Prostate gland (tissue), 2 donors: ENCODE measurements around the gene EFS. TPM values are rescaled to one million over a fixed set of nuclear protein-coding genes. Genes with fewer than 3 reads are reported as not detected.
"Not testable (repeated sequence)": the region's sequence is repeated elsewhere in the genome, so short reads cannot be mapped to it uniquely, and the experiment has no call there.

Experiments used
- DNase-seq: peaks from one replicate; pipeline ENCODE4 v3.0.0-alpha.2; 2019; ENCODE audit warnings: low spot score
- H3K27ac ChIP-seq, 2 donors: fragments of 200-600 bp; sonication (generic); 2 replicates each; pipeline ENCODE4 v1.5.1; 2017 to 2019
- H3K27me3 ChIP-seq: fragments of 200-600 bp; sonication (generic); replicated peaks from 2 replicates; pipeline ENCODE4 v1.5.1; 2019; ENCODE audit not compliant: insufficient read depth
- H3K36me3 ChIP-seq, 2 donors: fragments of 200-600 bp; sonication (generic); 1 replicate in 1 of 2; 2 replicates in 1 of 2; pipeline versions ENCODE4 v1.5.1 to v1.8.1; 2017 to 2019
- H3K4me1 ChIP-seq: fragments of 200-600 bp; sonication (generic); replicated peaks from 2 replicates; pipeline ENCODE4 v1.5.1; 2019
- H3K4me3 ChIP-seq, 2 donors: fragments of 200-600 bp; sonication (generic); 2 replicates each; pipeline ENCODE4 v1.5.1; 2017 to 2019
- H3K9me3 ChIP-seq: fragments of 200-600 bp; sonication (generic); 2 replicates; pipeline ENCODE4 v1.5.1; 2017
- CTCF ChIP-seq, 4 experiments: fragments of 200-600 bp in 2 of 4; fragments of 450-650 bp in 2 of 4; sonication (generic) in 2 of 4; IDR thresholded peaks; 1 replicate in 3 of 4; 2 replicates in 1 of 4; pipeline ENCODE4 v1.5.1; 2016 to 2019; ENCODE audit warnings: antibody characterized with exemption in 4 of 4, mild to moderate bottlenecking in 2 of 4, moderate library complexity in 2 of 4
- POLR2A ChIP-seq: fragments of 450-650 bp; IDR thresholded peaks from one replicate; pipeline ENCODE4 v1.6.1; 2016; ENCODE audit warnings: antibody characterized with exemption, mild to moderate bottlenecking
- POLR2AphosphoS5 ChIP-seq: sonication (generic); formaldehyde crosslinking; IDR thresholded peaks from one replicate; pipeline ENCODE4 v1.6.1; 2017; ENCODE audit warnings: antibody characterized with exemption
- WGBS: methylation state at CpG from one replicate; pipeline ENCODE4 v1.1.5; 2018; 5-methylcytosine and 5-hydroxymethylcytosine counted together
- intact Hi-C: fragments of 100-400 bp; cut with DNase I; formaldehyde crosslinking; loops from one replicate; pipeline ENCODE4 v1.14.2; 2022
- total RNA-seq, 2 donors: library from RNA; depleted of rRNA; stranded (reverse); fragments of >200 nt; gene quantifications; one replicate each; pipeline ENCODE4 v1.1.0, GENCODE V29; 2016

EFS gene
- total RNA-seq, 2 donors from 2014 or later, result 26.5 to 53.2 TPM

- no peak for DNase-seq
- no peaks in the 10 kb centered on the region for H3K27me3 ChIP-seq
- H3K4me1 ChIP-seq, result no peaks in the 10 kb centered on the region
- no peak for TF ChIP-seq POLR2A
- TF ChIP-seq CTCF (IDR thresholded peaks at IDR 0.05), result no peak
- no peak for TF ChIP-seq POLR2AphosphoS5
- H3K4me3 ChIP-seq, result no peak overlapping the region
- H3K36me3 ChIP-seq, result no peaks in the 10 kb centered on the region
- 96% methylated on average over 3 of the region's 3 CpGs for WGBS
- intact Hi-C loops, result no loop called here
- H3K27ac ChIP-seq, result no peak overlapping the region
- H3K9me3 ChIP-seq, result no peaks in the 10 kb centered on the region
Observed at GRCh38 chr14:23399136-23399535, 34.2 kb upstream of the EFS start.

- intact Hi-C loops, result no loop called here
- H3K36me3 ChIP-seq, result no peaks in the 10 kb centered on the region
- H3K4me1 ChIP-seq, result no peaks in the 10 kb centered on the region
- TF ChIP-seq CTCF (IDR thresholded peaks at IDR 0.05) (no peak), POLR2A (no peak), POLR2AphosphoS5 (no peak)
- H3K27me3 ChIP-seq, result no peaks in the 10 kb centered on the region
- H3K27ac ChIP-seq, result no peak overlapping the region
- WGBS, result 74% methylated on average over 4 of the region's 4 CpGs
- H3K9me3 ChIP-seq, result no peaks in the 10 kb centered on the region
- no peak for DNase-seq
- H3K4me3 ChIP-seq, result no peak overlapping the region
Observed at GRCh38 chr14:23398348-23398747, 33.4 kb upstream of the EFS start.

GRCh38 chr14:23396781-23397407 lies 31.9 kb upstream of the EFS start:
- H3K36me3 ChIP-seq, result no peaks in the 10 kb centered on the region

GRCh38 chr14:23396126-23396525 lies 31.2 kb upstream of the EFS start:
- DNase-seq, result no peak
- no peak for TF ChIP-seq POLR2AphosphoS5
- no peak for TF ChIP-seq POLR2A
- TF ChIP-seq CTCF (IDR thresholded peaks at IDR 0.05), result no peak
- Histone ChIP-seq H3K36me3 (no peaks in the 10 kb centered on the region), H3K27ac (no peak overlapping the region), H3K9me3 (no peaks in the 10 kb centered on the region), H3K4me3 (no peak overlapping the region), H3K27me3 (no peaks in the 10 kb centered on the region), H3K4me1 (no peaks in the 10 kb centered on the region)
- WGBS, result 90% methylated on average over 10 of the region's 10 CpGs
- intact Hi-C loops, result no loop called here

More at GRCh38 chr14:23396781-23397407, 31.9 kb upstream of the EFS start:
- no peak overlapping the region for H3K27ac ChIP-seq
- DNase-seq, result no peak
- TF ChIP-seq POLR2A, result no peak
- no peaks in the 10 kb centered on the region for H3K4me1 ChIP-seq
- 96% methylated on average over 10 of the region's 10 CpGs for WGBS
- H3K27me3 ChIP-seq, result no peaks in the 10 kb centered on the region
- H3K4me3 ChIP-seq, result no peak overlapping the region
- intact Hi-C loops, result no loop called here
- no peaks in the 10 kb centered on the region for H3K9me3 ChIP-seq

- no peaks in the 10 kb centered on the region for H3K9me3 ChIP-seq
- WGBS, result 73% methylated on average over 7 of the region's 7 CpGs
- H3K27me3 ChIP-seq, result no peaks in the 10 kb centered on the region
- DNase-seq, result no peak
- intact Hi-C loops, result no loop called here
- no peak for TF ChIP-seq POLR2AphosphoS5
- no peak for TF ChIP-seq CTCF (IDR thresholded peaks at IDR 0.05)
- no peak for TF ChIP-seq POLR2A
- no peaks in the 10 kb centered on the region for H3K36me3 ChIP-seq
- H3K4me1 ChIP-seq, result no peaks in the 10 kb centered on the region
- no peak overlapping the region for H3K4me3 ChIP-seq
- no peak overlapping the region for H3K27ac ChIP-seq
Observed at GRCh38 chr14:23392613-23393012, 27.6 kb upstream of the EFS start.

GRCh38 chr14:23389871-23390270 lies 24.9 kb upstream of the EFS start:
- H3K4me3 ChIP-seq, H3K4me1 ChIP-seq, H3K9me3 ChIP-seq, intact Hi-C loops, DNase-seq, H3K36me3 ChIP-seq, H3K27me3 ChIP-seq, H3K27ac ChIP-seq: not testable (repeated sequence)
- 85% methylated on average over 5 of the region's 19 CpGs for WGBS
